Fibroblast of pulmonary artery (primary cell): ENCODE data around the gene LAMB4.

ENCODE experiments used
- DNase-seq: peaks from one replicate; pipeline ENCODE4 v3.0.0-alpha.2; 2010; ENCODE audit warnings: low read depth
- H3K4me3 ChIP-seq: replicated peaks from 2 replicates; pipeline ENCODE4 v1.5.1; 2011; ENCODE audit warnings: low read depth, mild to moderate bottlenecking, control low read depth, low read length, moderate library complexity
- CTCF ChIP-seq: IDR thresholded peaks from 2 replicates; pipeline ENCODE4 v1.5.1; 2011; ENCODE audit warnings: mild to moderate bottlenecking, control low read depth, low read length, inconsistent platforms; ENCODE audit errors: missing control alignments

The LAMB4 gene

GRCh38 chr7:108165723-108166122 is 35.6 kb upstream of the LAMB4 start:
- no peak for TF ChIP-seq CTCF
- peak; percentile 46 for DNase-seq
- H3K4me3 ChIP-seq = no peak overlapping the region

GRCh38 chr7:108164946-108165345 is 34.8 kb upstream of the LAMB4 start:
- TF ChIP-seq CTCF = no peak
- DNase-seq = no peak
- H3K4me3 ChIP-seq = no peak overlapping the region

- DNase-seq = no peak
- TF ChIP-seq CTCF = no peak
These were observed 34.2 kb upstream of the LAMB4 start for GRCh38 chr7:108164342-108164741.

DNA sequence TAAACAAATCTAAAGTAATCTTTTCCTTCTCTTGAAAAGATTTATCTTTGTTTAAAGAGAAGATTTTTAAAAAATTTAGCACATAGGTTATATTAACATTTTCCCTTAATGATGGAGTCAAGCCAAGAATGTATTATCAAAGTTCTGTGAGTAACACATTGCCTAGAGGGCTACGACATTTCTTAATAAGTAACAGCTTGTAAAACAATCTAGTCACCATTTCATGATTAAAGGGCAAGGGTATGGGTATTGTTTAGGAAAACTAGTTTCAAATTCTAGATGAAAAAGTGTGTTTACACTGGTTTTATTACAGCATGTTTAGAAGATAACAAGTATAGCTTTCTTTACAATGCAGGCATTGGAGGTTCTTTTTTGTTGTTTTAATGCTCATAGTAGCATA is 28.6 kb upstream of the LAMB4 start:
- no peak for TF ChIP-seq CTCF

More at GRCh38 chr7:108164342-108164741, 34.2 kb upstream of the LAMB4 start:
- H3K4me3 ChIP-seq = no peak overlapping the region

GRCh38 chr7:108157606-108158335 is 27.6 kb upstream of the LAMB4 start:
- no peak for DNase-seq
- no peak overlapping the region for H3K4me3 ChIP-seq
- no peak for TF ChIP-seq CTCF

More for the DNA sequence above, 28.6 kb upstream of the LAMB4 start:
- H3K4me3 ChIP-seq = no peak overlapping the region
- no peak for DNase-seq

DNA sequence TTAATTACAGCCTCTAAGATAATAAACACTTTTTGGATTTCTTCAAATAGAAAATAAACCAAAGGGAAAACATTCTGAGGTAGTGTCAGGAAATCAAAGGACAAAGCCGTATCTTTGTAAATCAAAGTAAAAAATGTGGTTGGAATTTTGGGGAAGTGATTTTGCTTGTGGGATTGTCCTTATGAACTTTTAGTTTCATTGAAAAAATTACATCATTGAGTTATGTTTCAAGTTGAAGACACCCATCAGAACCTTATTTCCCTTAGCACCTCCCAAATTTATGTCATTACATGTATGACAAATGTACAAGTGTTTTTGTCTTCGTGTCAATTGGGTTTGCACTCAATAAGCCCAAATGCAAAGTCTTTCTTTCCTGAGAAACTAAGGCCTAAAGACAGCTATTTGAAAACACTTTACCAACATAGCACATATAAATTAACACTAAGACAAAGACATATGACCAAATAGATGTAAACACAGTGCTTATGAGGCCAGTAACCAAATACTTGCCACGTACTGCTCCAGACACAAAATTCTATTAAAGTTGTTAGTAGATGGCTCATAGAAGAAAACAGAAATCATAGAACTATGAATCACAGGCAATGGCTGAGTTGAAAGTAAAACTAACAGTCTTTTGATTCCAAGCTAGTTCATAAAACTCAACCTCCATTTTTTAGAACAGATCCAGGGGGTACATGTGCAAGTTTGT is 26.9 kb upstream of the LAMB4 start:
- TF ChIP-seq CTCF = no peak
- DNase-seq = no peak
- H3K4me3 ChIP-seq = no peak overlapping the region
